ENCODE results near the gene FGF14.

FGF14 gene

GRCh38 chr13:101730420-101731000, 671.3 kb downstream of the FGF14 start:
- H3K27ac ChIP-seq = no peak overlapping the region
- no peaks in the 10 kb centered on the region for H3K4me1 ChIP-seq
- no peaks in the 10 kb centered on the region for H3K9me3 ChIP-seq (ENCODE audit: control insufficient read depth, low read length)
- no peaks in the 10 kb centered on the region for H3K27me3 ChIP-seq (ENCODE audit: control insufficient read depth, insufficient read depth, low read length)
- no peak overlapping the region for H3K4me2 ChIP-seq (ENCODE audit: low read length)
- H2AFZ ChIP-seq = no peak overlapping the region
- no peak overlapping the region for H3K4me3 ChIP-seq (ENCODE audit: low read depth, low read length)
- no peaks in the 10 kb centered on the region for H3K79me2 ChIP-seq
- no peak overlapping the region for H3K9ac ChIP-seq
- TF ChIP-seq, protein P1, sequence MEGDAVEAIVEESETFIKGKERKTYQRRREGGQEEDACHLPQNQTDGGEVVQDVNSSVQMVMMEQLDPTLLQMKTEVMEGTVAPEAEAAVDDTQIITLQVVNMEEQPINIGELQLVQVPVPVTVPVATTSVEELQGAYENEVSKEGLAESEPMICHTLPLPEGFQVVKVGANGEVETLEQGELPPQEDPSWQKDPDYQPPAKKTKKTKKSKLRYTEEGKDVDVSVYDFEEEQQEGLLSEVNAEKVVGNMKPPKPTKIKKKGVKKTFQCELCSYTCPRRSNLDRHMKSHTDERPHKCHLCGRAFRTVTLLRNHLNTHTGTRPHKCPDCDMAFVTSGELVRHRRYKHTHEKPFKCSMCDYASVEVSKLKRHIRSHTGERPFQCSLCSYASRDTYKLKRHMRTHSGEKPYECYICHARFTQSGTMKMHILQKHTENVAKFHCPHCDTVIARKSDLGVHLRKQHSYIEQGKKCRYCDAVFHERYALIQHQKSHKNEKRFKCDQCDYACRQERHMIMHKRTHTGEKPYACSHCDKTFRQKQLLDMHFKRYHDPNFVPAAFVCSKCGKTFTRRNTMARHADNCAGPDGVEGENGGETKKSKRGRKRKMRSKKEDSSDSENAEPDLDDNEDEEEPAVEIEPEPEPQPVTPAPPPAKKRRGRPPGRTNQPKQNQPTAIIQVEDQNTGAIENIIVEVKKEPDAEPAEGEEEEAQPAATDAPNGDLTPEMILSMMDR (IDR thresholded peaks at IDR 0.05) = no peak
- no peaks in the 10 kb centered on the region for H3K36me3 ChIP-seq (ENCODE audit: control insufficient read depth, insufficient read depth, low read length)

GRCh38 chr13:101728615-101729014, 673.2 kb downstream of the FGF14 start:
- Histone ChIP-seq H3K79me2 (no peaks in the 10 kb centered on the region), H3K36me3 (ENCODE audit: control insufficient read depth, insufficient read depth, low read length) (no peaks in the 10 kb centered on the region), H3K4me2 (ENCODE audit: low read length) (no peak overlapping the region), H3K9me3 (ENCODE audit: control insufficient read depth, low read length) (no peaks in the 10 kb centered on the region), H3K27me3 (ENCODE audit: control insufficient read depth, insufficient read depth, low read length) (no peaks in the 10 kb centered on the region), H3K9ac (no peak overlapping the region), H3K27ac (no peak overlapping the region), H3K4me3 (ENCODE audit: low read depth, low read length) (no peak overlapping the region), H2AFZ (no peak overlapping the region), H3K4me1 (no peaks in the 10 kb centered on the region)
- TF ChIP-seq, protein P1 (IDR thresholded peaks at IDR 0.05) = no peak

DNA sequence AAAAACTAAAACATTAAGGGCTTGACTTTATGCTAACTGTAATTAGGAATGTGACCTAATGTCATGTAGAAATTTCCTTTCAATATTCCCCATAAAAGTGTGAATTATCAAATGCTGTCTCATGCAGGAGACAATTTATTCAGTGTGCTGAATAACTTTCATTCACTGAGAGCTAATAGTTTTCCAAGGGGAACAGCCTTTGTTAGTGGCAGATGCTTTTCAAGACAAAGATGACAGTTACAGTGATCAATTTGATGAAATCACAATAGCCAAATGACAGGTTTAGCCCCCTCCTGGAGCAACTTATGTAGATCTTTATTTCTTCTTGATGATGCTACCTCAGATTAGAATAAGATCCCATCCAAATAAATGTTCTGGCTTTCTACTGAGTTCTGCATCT, 673.8 kb downstream of the FGF14 start:
- H3K4me2 ChIP-seq (ENCODE audit: low read length) = no peak overlapping the region

DNA sequence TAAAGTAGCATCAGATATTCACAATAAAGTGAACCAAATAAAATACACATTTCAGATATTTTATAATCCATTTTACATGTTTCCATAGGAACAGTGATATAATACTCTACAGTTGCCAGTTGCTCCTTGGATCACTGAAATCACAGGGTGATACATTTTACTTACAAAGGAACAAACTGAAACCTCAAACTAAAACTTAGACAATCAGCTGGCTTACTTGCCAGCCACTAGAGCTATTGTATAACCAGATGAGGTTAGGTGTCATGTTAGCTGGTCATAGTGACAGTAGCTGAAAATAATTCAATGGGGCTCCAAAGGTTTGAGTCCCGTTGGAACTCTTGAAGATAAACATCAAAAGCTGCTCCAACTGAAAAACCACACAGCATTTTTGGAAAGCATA, 674.7 kb downstream of the FGF14 start:
- Histone ChIP-seq H3K27ac (no peak overlapping the region), H3K9ac (no peak overlapping the region), H3K4me1 (no peaks in the 10 kb centered on the region), H2AFZ (no peak overlapping the region), H3K4me2 (ENCODE audit: low read length) (no peak overlapping the region), H3K9me3 (ENCODE audit: control insufficient read depth, low read length) (no peaks in the 10 kb centered on the region), H3K36me3 (ENCODE audit: control insufficient read depth, insufficient read depth, low read length) (no peaks in the 10 kb centered on the region), H3K79me2 (no peaks in the 10 kb centered on the region), H3K27me3 (ENCODE audit: control insufficient read depth, insufficient read depth, low read length) (no peaks in the 10 kb centered on the region), H3K4me3 (ENCODE audit: low read depth, low read length) (no peak overlapping the region)
- TF ChIP-seq, protein P1 (IDR thresholded peaks at IDR 0.05) = no peak

More for the DNA sequence above, 673.8 kb downstream of the FGF14 start:
- no peaks in the 10 kb centered on the region for H3K36me3 ChIP-seq (ENCODE audit: control insufficient read depth, insufficient read depth, low read length)
- no peaks in the 10 kb centered on the region for H3K79me2 ChIP-seq
- no peaks in the 10 kb centered on the region for H3K9me3 ChIP-seq (ENCODE audit: control insufficient read depth, low read length)
- TF ChIP-seq, protein P1 (IDR thresholded peaks at IDR 0.05) = no peak
- no peaks in the 10 kb centered on the region for H3K27me3 ChIP-seq (ENCODE audit: control insufficient read depth, insufficient read depth, low read length)
- H3K4me3 ChIP-seq (ENCODE audit: low read depth, low read length) = no peak overlapping the region
- no peak overlapping the region for H2AFZ ChIP-seq
- no peak overlapping the region for H3K27ac ChIP-seq
- no peaks in the 10 kb centered on the region for H3K4me1 ChIP-seq
- no peak overlapping the region for H3K9ac ChIP-seq

DNA sequence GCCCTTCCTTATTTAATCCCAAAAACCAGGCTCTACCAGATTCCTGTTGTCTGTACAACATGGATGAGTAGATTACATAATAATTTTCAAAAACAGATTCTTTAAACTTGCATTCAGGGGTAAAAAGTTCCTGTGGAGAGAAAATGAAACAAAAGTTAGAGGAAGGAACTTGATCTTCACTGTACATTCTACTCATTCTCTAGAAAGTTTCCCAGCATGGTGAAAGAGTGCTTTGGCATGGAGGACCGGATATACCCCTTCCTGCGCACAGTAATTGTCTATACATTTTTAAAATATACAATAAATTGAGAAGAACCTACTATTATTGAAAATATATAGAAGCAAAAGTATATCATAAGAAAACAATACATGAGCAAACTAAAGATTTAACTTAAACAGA, 675.2 kb downstream of the FGF14 start:
- TF ChIP-seq, protein P1 (IDR thresholded peaks at IDR 0.05) = no peak

More for the DNA sequence above, 675.2 kb downstream of the FGF14 start:
- H2AFZ ChIP-seq = no peak overlapping the region
- H3K4me3 ChIP-seq (ENCODE audit: low read depth, low read length) = no peak overlapping the region
- no peaks in the 10 kb centered on the region for H3K36me3 ChIP-seq (ENCODE audit: control insufficient read depth, insufficient read depth, low read length)
- no peak overlapping the region for H3K4me2 ChIP-seq (ENCODE audit: low read length)
- no peaks in the 10 kb centered on the region for H3K4me1 ChIP-seq
- H3K9ac ChIP-seq = no peak overlapping the region
- no peak overlapping the region for H3K27ac ChIP-seq
- no peaks in the 10 kb centered on the region for H3K79me2 ChIP-seq
- no peaks in the 10 kb centered on the region for H3K27me3 ChIP-seq (ENCODE audit: control insufficient read depth, insufficient read depth, low read length)
- no peaks in the 10 kb centered on the region for H3K9me3 ChIP-seq (ENCODE audit: control insufficient read depth, low read length)
